ENCODE data around the gene NCAM1.

NCAM1 gene

DNA sequence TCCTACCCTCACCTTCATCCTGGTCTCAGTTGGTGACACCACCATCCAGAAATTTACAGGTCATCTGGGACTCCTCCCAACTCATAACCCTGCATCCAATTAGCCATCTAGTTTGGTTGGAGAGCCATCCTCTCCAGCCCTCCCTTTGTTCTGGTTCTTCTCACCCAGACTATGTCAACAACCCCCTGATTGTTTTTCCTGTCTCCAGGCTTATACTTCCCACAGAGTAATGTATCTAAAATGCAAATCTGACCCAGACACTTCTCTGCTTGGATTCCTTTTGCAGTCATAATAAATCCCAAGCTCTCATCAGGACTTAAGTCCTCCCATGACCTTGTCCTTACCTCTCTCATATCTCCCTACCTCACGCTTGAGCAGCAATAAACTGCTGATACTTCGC is 356.1 kb downstream of the NCAM1 start:
- no peak for DNase-seq

DNA sequence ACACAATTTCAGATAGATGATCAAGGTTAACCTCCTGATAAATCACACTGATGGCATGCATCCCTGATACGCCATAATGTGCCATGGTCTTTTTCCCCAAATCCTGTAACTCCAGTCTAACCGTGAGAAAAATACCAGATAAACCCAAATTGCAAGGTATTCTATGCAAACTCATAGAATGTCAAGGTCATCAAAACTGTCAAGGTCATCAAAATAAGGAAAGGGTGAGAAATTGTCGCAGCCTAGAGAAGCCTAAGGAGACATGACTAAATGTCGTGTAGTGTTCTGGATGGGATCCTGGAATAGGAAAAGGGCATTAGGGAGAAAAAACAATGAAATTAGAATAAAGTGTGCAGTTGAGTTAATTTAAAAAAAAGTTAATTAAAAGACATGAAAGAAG is 357.9 kb downstream of the NCAM1 start:
- no peak for DNase-seq

DNA sequence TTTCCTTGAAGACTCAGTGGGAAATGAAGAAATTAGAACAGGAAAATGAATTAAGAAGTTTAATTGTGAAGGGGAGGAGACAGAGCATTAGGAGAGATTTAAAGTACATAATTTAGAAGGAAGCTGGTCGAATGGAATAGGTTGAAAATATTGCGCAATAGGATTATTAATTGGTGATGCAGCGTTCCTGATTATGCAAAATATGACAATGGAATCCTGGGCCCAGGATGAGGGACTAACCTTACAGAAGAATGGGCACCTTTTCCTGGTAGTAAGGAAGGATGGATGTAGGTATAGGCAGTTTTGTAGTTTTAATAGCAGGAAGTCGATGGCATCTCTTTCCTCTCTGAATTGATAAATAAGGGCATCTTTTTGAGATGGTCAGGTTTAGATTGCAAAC is 360.9 kb downstream of the NCAM1 start:
- DNase-seq, result no peak

DNA sequence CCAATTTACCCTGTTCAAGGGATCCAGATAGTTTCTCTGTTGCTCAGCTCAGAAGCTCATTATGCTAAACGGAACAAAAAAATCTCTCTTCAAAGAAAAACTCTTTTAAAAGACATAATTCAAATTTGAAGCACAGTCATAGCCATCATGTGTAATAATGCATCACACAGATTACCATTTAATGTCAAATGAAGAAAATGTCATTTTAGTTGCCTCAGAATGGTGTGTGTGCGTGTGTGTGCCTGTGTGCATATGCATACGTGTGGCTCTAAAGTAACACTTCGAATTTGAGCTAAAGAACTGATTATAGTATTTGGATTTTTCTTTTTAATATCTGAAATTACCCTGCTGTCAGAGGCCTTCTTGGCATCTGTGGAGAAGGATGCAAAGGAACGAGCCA is 363.0 kb downstream of the NCAM1 start:
- DNase-seq, result no peak

All from suppressor macrophage treated with lipopolysaccharide for 1 hour (primary cell).